ENCODE measurements around the gene ZNF564. TPM values are rescaled to one million over a fixed set of nuclear protein-coding genes. Genes with fewer than 3 reads are reported as not detected.
A peak's percentile ranks its signal among the peaks of the same experiment; 100 is the strongest.

ZNF564 gene
- total RNA-seq, 2 donors from 2014 or later: 17.3 to 20.6 TPM

DNA sequence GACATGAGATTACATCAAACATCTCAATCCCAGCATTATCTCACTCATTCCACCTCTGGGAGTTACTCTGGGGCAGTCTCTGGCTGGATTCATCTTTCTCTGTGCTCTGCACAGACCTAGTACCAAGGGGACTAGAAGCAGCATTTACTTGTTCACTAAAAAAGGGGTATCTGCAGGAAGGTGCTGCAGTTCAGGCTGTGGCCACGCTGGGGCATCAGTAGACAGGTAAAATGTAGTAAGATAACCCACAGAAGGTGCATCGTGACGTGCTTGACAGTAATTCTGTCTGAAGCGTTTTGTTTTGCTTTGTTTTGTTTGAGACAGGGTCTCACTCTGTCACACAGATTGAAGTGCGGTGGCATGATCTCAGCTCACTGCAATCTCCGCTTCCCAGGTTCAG, 29.3 kb downstream of the ZNF564 start:
- Histone ChIP-seq H3K27ac (ENCODE audit: low read depth, low read length) (no peak overlapping the region), H3K9ac (ENCODE audit: extremely low read depth, low read length, poor library complexity, severe bottlenecking) (no peak overlapping the region), H3K9me3 (ENCODE audit: control insufficient read depth, low read length) (peaks cover 98% of the 10 kb centered on the region), H3K36me3 (ENCODE audit: control insufficient read depth, insufficient read depth, low read length) (peaks cover 44% of the 10 kb centered on the region), H3K4me1 (ENCODE audit: control insufficient read depth, insufficient read depth, low read length) (no peaks in the 10 kb centered on the region), H3K27me3 (ENCODE audit: control insufficient read depth, insufficient read depth, low read length, poor library complexity, severe bottlenecking) (no peaks in the 10 kb centered on the region), H3K4me3 (ENCODE audit: low read length) (peak overlapping the region; percentile 79)
- TF ChIP-seq, protein P1, sequence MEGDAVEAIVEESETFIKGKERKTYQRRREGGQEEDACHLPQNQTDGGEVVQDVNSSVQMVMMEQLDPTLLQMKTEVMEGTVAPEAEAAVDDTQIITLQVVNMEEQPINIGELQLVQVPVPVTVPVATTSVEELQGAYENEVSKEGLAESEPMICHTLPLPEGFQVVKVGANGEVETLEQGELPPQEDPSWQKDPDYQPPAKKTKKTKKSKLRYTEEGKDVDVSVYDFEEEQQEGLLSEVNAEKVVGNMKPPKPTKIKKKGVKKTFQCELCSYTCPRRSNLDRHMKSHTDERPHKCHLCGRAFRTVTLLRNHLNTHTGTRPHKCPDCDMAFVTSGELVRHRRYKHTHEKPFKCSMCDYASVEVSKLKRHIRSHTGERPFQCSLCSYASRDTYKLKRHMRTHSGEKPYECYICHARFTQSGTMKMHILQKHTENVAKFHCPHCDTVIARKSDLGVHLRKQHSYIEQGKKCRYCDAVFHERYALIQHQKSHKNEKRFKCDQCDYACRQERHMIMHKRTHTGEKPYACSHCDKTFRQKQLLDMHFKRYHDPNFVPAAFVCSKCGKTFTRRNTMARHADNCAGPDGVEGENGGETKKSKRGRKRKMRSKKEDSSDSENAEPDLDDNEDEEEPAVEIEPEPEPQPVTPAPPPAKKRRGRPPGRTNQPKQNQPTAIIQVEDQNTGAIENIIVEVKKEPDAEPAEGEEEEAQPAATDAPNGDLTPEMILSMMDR (conservative IDR thresholded peaks at IDR 0.05): peak; percentile 63
- Mint-ChIP-seq H3K27me3 (ENCODE audit: insufficient read depth) (no peaks in the 10 kb centered on the region), H3K36me3 (ENCODE audit: low read depth) (peaks cover 75% of the 10 kb centered on the region), H3K27ac (no peak overlapping the region), H3K4me1 (no peaks in the 10 kb centered on the region), H3K4me3 (no peak overlapping the region), H3K9me3 (peaks cover 97% of the 10 kb centered on the region)
- WGBS, 2 experiments (ENCODE audit: insufficient coverage in 1 of 2, insufficient read length in 1 of 2): 90 to 91% methylated on average over 6 of the region's 6 CpGs
- DNase-seq: peak; percentile 75

DNA sequence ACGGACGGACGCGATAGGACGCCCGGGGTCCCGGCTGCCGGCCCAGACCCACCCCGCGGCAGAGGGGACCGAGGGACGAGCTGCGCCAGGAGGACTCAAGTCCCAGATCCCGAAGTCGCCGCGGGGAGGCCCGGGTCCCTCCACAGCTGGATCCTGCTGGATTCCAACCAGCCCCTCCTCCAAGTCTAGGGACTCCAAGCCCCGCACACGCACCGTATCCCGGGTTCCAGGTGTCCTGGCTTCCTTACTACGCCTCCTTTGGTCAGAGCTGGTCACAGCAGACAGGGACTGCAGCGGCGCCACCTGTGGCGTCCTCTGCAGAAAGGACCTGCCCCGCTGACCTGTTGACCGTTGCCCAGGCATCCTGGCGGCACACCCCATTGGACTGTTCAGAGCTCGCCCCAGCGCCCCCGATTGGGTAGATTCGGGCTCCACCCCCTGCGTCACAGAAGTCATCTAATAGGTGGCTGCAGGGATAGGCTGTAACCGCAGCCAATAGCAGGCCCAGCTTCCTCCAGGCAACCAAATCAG, 37.7 kb downstream of the ZNF564 start:
- H3K4me1 Mint-ChIP-seq: no peaks in the 10 kb centered on the region
- DNase-seq: peak; percentile 54
- peaks cover 16% of the 10 kb centered on the region for H3K36me3 Mint-ChIP-seq (ENCODE audit: low read depth)
- Histone ChIP-seq H3K36me3 (ENCODE audit: control insufficient read depth, insufficient read depth, low read length) (peaks cover 4% of the 10 kb centered on the region), H3K9ac (ENCODE audit: extremely low read depth, low read length, poor library complexity, severe bottlenecking) (no peak overlapping the region), H3K27me3 (ENCODE audit: control insufficient read depth, insufficient read depth, low read length, poor library complexity, severe bottlenecking) (no peaks in the 10 kb centered on the region), H3K4me1 (ENCODE audit: control insufficient read depth, insufficient read depth, low read length) (no peaks in the 10 kb centered on the region), H3K9me3 (ENCODE audit: control insufficient read depth, low read length) (peaks cover 30% of the 10 kb centered on the region), H3K27ac (ENCODE audit: low read depth, low read length) (no peak overlapping the region), H3K4me3 (ENCODE audit: low read length) (no peak overlapping the region)
- no peak overlapping the region for H3K27ac Mint-ChIP-seq
- TF ChIP-seq, protein P1 (conservative IDR thresholded peaks at IDR 0.05): peak; percentile 40
- WGBS, 2 experiments (ENCODE audit: insufficient coverage in 1 of 2, insufficient read length in 1 of 2): 92 to 95% methylated on average over 30 to 35 of the region's 35 CpGs
- H3K4me3 Mint-ChIP-seq: no peak overlapping the region
- peaks cover 66% of the 10 kb centered on the region for H3K9me3 Mint-ChIP-seq
- H3K27me3 Mint-ChIP-seq (ENCODE audit: insufficient read depth): no peaks in the 10 kb centered on the region

DNA sequence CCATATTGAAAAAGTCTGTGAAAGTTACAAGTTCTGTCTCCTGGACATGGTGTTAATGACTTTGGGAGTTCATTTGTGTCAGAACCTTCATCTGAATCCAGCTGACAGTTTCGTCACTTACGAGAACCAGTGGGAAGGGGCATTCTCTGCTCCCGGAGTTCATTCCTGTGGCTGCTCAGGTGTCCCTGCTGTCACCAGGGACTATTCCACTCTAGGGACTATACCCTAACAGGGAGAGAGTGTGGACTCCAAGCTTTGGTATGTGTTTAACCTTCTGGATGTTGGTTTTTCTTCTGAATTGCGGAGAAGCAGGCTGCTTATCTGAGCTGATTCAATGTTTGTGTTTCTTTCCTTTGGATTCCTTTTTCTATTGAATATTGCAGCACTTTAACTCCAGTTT, 54.2 kb downstream of the ZNF564 start:
- peaks cover 6% of the 10 kb centered on the region for H3K9me3 Mint-ChIP-seq
- Histone ChIP-seq H3K4me3 (ENCODE audit: low read length) (no peak overlapping the region), H3K27me3 (ENCODE audit: control insufficient read depth, insufficient read depth, low read length, poor library complexity, severe bottlenecking) (no peaks in the 10 kb centered on the region), H3K27ac (ENCODE audit: low read depth, low read length) (no peak overlapping the region), H3K9ac (ENCODE audit: extremely low read depth, low read length, poor library complexity, severe bottlenecking) (no peak overlapping the region), H3K9me3 (ENCODE audit: control insufficient read depth, low read length) (peaks cover 12% of the 10 kb centered on the region), H3K4me1 (ENCODE audit: control insufficient read depth, insufficient read depth, low read length) (no peaks in the 10 kb centered on the region), H3K36me3 (ENCODE audit: control insufficient read depth, insufficient read depth, low read length) (no peaks in the 10 kb centered on the region)
- TF ChIP-seq, protein P1 (conservative IDR thresholded peaks at IDR 0.05): no peak
- no peak overlapping the region for H3K27ac Mint-ChIP-seq
- H3K36me3 Mint-ChIP-seq (ENCODE audit: low read depth): no peaks in the 10 kb centered on the region
- 97 to 98% methylated on average over 3 to 4 of the region's 4 CpGs for WGBS, 2 experiments (ENCODE audit: insufficient coverage in 1 of 2, insufficient read length in 1 of 2)
- no peaks in the 10 kb centered on the region for H3K4me1 Mint-ChIP-seq
- no peak for DNase-seq
- no peak overlapping the region for H3K4me3 Mint-ChIP-seq
- peaks cover 4% of the 10 kb centered on the region for H3K27me3 Mint-ChIP-seq (ENCODE audit: insufficient read depth)
